Renal cortex interstitium (tissue), 11 donors: Measurements from ENCODE around the gene STXBP3. TPM values are rescaled to one million over a fixed set of nuclear protein-coding genes. Genes with fewer than 3 reads are reported as not detected.
"Not testable (repeated sequence)": the region's sequence is repeated elsewhere in the genome, so short reads cannot be mapped to it uniquely, and the experiment has no call there.

Experiments used
- DNase-seq, 11 donors: peaks; one replicate each; pipeline ENCODE4 v3.0.0-alpha.2; 2013; ENCODE audit warnings: low read depth in 9 of 11, low spot score in 4 of 11; ENCODE audit errors: extremely low read depth in 1 of 11
- polyA plus RNA-seq, 3 donors: library from polyadenylated mRNA; unstranded; fragments of 120-200 nt; gene quantifications; one replicate each; pipeline ENCODE4 v1.2.1, GENCODE V29; 2013; ENCODE audit not compliant: insufficient read length in 3 of 3

The STXBP3 gene
- polyA plus RNA-seq, 3 donors = 56.6 to 78.5 (median 67.5) TPM

DNA sequence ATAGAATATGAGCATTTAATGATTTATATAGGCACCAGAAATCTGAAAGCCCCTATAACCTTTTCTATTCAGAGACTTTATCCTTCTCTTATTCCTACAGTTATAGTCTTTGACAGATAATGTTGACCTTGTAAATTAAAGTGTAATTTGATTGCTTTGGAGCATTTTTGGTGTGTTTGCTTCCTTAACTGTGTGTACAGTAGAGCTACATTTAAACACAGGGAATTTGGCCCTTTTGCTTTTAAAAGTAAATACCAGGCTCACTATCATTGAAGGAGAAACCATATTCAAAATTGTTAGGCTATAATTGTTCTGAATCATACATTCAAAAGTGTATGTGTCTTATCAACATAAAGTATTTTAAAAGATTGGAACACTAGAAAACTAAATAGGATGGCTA lies 33.0 kb downstream of the STXBP3 start:
- no peak for DNase-seq

DNA sequence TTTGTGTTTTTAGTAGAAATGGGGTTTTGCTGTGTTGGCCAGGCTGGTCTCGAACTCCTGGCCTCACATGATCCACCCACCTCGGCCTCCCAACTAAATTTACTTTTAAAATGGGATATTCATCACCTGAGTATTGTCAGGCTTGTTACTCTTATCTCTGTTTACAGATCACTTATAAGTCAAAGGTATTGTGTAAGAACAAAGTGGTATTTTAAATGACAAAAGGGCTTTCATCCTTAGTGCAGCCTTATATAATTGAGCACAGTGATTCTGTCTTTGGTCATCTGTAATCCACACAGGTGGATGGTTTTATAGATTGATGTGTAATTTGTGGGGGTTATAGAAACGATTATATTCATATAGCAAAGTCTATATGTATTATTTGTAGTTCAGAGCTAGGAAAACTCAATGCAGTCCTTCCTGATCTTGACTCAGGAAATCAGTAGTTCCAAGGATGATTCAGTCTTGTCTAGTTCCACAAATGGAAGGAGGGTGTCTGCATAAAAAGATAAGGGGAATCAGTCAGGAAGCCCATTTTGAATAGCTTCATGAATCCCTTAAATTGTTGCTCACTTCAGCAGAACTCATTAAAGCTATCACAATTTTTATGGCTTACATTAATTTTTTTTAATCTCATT lies 34.6 kb downstream of the STXBP3 start:
- DNase-seq = no peak

DNA sequence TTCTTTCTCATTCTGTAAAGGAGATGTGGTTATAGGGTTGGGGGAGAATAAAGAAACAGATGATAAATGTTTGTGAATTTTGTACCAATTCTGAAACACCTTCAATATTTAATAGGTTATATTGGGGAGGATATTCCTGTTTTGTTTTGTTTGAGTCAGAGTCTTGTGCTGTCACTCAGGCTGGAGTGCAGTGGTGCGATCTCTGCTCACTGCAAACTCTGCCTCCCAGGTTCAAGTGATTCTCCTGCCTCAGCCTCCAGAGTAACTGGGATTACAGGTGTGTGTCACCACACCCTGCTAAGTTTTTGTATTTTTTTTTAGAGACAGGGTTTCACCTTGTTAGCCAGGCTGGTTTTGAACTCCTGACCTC lies 35.1 kb downstream of the STXBP3 start:
- DNase-seq = not testable (repeated sequence)

DNA sequence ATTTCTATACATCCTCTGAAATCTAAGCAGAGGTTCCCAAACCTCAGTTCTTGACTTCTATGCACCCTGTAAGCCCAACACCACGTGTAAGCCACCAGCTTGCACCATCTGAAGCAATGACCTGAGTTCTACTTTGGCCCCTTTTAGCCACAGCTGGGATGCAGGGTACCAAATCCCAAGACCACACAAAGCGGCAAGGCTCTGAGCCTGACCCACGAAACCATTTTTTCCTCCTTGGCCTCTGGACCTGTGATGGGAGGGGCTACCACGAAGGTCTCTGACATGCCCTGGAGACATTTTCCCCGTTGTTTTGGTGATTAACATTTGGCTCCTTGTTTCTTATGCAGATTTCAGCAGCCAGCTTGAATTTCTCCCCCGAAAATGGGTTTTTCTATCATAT lies 38.8 kb downstream of the STXBP3 start:
- DNase-seq = no peak

DNA sequence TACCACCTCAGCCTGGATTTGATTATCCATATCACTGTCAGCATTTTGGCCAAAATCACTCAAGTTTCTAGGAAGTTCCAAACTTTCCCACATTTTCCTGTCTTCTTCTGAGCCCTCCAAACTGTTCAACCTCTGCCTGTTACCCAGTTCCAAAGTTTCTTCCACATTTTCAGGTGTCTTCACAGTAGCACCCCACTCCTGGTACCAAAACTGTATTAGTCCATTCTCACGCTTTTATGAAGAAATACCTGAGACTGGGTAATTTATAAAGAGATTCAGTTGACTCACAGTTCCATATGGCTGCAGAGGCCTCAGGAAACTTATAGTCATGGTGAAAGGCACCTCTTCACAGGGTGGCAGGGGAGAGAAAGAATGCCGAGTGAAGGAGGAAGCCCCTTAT lies 39.4 kb downstream of the STXBP3 start:
- no peak for DNase-seq

DNA sequence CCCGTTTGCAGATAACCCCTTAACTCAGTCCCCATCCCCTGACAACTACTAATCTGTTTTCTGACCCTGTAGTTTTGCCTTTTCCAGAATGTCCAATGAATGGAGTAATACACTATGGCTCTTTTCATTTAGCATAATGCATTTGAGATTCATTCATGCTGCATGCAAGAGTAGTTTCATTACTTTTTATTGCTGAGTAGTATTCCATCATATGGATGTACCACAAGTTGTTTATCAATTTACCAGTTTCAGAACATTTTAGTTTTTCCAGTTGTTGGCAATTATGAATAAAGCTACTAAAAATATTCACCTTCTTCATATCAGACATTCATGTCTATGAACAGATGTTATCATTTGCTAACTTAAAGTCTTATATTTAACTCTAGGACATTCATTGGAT lies 45.3 kb downstream of the STXBP3 start:
- no peak for DNase-seq

DNA sequence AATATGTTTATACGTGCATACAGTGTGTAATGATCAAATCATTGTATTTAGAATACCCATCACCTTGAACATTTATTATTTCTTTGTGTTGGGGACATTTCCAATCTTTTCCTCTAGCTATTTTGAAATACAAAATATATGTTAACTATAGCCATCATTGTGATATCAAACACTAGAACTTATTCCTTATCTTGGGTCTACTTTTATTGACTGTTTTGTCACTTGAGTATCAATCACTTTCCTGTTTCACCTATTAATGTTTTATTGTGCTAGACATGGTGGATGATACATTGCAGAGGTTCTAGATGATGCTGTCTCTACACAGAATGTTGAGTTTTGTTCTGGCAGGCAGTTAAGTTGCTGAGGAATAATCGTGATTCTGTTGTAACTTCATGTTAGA lies 45.9 kb downstream of the STXBP3 start:
- no peak for DNase-seq

DNA sequence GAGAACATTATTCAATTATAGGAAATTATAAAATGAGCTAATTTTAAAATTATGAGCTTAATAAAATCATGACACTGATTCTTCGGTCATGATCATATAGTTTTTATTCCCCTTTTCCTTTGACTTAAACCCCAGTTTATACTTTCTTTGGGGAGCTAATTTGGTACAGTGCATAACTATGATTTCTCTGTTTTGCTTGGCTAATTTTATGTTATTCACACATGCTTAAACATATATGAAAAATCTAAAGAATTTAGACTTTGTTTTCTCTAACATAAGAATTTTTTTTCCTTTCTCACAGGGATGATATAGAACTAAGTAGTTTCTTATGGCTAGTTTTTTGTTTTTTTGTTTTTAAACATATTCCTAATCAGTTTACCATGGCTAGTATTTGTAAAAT lies 52.5 kb downstream of the STXBP3 start:
- DNase-seq = no peak

DNA sequence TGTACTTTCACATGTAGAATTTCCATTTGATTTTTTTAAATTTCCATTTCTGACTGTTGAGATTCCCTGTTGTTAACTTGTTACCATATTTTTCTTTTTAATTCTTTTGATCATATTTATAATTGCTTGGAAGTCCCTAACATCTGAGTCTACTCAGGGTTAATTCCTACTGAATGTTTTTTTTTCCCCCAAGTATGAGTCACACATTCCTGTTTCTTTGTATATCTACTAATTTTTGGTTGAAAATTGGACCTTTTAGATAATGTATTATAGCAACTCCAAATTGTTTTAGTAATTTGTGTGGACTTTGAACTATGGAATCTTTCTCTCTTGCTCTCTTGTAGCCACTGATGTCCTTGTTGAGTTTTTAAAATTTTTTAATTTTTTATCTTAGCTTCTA lies 54.6 kb downstream of the STXBP3 start:
- no peak for DNase-seq

DNA sequence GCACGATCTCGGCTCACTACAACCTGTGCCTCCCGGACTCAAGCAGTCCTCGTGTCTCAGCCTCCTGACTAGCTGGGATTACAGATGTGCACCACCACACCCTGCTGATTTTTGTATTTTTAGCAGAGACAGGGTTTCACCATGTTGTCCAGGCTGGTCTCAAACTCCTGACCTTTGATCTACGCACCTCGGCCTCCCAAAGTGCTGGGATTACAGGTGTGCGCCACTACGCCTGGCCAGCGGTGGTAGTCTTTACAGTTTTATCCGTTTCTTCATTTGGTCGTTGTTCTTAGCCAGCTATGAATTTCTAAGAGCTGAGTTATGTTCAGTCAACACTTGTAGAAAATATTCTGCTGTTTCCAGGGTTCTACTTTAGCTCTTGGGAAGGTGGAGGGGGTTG lies 57.1 kb downstream of the STXBP3 start:
- no peak for DNase-seq

DNA sequence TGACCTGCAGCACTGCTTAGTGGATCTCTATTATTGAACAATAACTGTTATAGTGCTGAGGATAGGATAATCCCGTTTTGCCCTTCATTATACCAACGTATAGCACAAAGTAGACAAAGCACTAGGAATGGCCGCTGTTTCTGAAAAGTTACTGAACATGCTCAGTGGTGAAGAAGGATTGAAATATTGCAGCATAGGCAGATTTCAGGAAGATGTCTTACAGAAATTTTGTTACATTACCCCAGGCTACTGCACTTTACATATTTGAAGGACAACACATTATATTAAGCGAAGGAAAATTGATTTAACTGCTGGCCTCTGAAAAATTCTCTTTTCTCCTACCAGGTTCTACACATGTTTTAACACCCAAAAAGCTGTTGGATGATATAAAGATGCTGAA lies 62.0 kb downstream of the STXBP3 start:
- DNase-seq = no peak

DNA sequence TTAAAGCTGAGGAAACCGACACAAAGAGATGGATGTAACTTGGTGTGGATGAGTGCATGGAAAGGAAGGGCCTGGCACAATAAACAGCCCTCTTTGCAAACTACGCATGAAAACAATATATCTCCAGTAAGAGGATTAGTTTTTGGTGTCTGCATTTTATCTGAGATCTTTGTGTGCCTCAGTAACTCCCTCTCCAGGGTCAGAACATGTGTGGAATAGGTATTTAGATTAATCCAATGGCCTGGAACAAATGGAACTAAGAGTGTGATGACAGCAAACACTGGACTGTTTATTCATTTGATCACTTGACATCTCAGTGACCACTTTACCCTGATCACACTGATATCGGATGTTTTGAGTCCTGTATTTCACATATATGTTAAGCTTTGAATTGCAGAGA lies 65.1 kb downstream of the STXBP3 start:
- DNase-seq = no peak

DNA sequence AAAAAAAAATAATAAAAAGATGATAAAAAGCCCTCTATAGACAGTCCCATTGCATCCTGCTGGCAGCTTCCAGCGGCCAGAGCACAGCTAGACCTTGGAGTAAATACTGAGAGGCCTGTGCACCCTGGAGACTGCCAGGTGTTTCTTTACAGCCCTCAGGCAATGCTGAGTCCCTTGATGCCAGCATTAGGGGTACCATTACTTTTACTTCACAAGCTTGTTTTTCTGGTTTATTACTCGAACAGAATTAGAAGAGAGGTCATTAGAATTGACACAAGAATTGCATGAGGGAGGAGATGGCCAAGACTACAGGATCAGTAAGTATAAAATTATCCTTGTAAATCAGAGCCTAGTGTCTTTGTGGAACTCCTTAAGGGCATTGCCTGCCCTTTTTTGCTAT lies 66.9 kb downstream of the STXBP3 start:
- DNase-seq = no peak

DNA sequence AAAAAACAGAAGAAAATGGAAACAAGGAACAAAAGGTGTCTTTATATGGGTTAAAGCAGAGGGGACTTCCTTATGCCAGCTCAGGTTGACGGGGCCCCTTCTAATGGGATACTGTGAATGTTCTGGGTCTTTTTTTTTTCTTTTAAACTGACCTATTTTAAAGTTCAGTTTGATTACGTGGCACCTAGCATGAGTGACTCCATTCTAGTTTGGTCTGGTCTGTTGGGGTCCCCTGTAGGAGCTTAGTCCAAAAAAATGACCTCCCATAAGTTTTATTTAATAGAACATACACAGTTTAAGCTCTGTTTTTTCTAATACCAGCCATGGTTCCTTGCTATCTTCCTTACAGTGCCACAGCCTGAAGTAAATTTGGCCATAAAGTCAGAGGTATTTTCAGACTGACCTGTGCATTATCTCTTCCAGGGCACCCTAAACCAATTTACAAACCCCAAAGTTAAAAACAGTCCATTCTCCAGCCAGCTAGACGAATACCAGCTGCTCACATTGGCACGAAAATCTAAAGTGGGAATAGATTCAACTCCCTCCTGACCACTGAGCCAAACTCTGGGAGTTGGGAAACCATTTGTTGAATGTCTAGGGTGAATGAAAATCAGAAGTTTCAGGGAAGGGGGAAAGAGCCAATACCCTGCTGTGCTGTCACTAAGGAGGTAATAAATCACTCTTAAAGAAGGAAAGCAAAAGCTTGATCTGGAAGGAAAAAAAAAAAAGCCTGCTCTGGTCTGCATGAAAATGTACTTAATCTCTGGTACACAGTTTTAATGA lies 68.1 kb downstream of the STXBP3 start:
- no peak for DNase-seq

DNA sequence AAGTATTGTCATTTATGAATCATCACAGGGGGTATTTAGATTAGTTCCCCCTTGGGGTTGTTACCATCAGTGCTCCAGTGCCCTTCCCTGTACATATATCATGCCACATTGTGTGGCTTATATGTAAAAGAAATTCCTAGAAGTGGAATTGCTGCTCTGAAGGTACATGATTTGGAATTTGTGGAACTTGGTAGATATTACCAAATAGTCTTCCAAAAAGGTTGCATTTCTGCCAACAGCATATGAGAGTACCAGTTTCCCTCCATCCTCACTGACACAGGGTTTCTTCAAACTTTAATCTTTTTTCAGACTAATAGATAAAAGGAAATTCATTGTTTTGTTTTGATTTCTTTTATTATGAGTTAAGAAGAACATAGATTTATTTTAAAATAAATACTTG lies 69.1 kb downstream of the STXBP3 start:
- no peak for DNase-seq

DNA sequence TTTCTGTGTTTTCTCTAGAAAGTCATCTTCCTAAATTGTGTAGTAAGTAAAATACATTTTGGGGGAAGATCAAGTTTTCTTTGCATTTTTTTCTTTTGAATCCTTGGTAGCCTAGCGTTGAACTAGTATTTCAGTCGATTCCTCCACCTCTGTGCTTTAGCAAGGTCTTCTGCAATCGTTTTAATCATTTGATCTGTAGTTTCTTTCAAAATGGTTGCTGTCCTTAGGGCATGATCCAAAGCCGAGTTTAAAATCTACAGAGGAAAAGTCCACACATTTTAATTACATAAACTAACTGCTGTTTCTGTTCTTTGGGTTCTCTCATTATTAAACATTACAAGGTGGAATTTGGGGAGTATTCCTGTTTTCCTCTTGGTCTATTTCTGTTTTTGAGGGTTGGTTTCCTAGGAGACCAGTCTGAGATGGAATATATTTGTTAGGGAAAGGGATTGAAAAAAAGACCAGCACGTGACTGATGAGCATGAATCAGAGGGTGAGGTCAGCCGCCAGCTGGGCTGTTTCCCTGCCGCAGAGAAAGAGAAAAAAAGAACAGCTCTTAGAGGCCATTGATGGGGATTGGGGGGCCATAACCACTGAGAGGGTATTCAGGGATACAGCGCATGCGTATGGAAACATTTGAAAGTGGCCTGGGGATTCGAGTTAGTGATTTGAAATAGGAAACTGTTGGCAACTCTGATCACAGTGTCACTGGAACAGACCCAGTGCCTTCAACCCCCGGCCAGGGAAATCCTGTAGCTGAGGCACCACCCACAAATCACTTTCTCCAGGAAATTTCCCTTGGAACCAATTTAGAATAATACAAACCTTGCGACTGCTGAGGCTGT lies 69.8 kb downstream of the STXBP3 start:
- DNase-seq = peak; percentile 45 to 83 (median 73)

DNA sequence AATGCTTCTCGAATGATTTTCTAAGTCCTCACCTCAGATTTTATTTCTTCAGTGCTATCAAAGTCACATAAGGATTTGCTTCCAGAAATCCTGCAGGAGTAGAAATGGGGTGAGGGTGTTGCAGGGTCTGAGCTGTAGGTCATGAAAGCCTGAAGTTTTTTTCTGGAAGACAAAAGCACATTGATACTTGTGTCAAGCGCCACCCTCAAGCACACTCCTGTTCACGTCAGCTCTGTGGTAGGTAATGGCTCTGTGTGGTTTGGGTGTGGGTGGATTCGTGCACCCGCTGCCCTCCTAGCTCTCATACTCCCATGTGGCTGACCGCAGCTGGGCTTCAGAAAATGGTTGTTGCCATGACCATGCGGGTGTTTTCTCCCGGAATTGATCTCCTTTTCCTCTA lies 70.5 kb downstream of the STXBP3 start:
- DNase-seq = no peak

DNA sequence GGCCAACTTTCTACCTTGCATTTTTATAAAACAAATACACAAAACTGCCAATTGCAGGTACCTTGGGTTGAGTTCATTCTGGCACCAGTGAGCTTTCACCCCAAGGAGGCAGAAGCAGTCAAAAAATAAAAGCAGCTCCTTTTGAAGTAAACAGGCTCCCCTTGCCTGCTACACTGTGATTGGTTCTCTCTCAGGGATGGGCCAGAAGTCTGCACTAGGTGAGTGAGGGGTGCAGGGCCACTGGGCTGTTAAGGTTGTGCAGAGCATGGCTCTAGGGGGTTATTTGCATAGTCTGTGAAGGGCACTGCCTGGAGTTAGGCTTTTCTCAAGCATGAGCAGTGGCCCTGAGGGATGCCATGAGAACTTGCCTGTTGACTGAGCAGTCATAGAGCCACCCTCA lies 71.3 kb downstream of the STXBP3 start:
- DNase-seq = no peak

DNA sequence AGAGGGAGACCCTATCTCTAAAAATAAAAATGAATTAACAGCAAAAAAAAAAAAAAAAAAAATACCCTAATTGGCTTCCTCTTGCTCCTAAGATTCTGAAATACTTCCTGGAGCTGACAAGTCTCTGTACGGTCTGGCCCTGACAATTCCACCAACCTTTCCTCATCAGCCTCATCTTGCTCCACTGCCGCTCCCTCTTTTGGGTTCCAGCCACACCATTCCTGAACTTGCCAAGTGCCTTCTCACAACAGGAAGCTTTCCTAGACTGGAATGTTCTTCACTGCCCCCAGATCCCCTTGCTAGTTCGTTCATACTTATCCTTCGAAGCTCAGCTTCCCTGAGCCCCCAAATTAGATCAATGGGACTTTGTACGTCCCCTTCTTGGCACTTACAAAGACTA lies 73.4 kb downstream of the STXBP3 start:
- DNase-seq = no peak

DNA sequence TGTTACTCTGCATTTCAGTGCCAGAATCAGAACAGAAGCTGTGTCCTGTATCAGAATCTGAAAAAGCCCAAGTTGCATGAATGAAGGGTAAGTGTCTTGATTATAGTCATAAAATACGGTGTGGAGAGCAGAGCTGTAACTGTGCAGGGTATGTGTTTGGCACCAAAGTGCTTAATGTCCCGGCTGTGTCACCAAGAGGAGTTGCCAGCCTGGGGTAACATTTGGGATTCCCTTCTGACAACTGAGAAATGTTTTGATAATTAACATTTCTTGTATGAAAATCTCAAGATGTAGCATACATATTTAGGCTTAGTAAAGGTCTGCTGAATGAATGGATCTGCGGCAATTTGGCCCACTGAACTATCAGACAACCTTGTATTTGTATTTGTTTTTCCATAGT lies 77.2 kb downstream of the STXBP3 start:
- DNase-seq = no peak
